A172 (cell line): Measurements from ENCODE around the gene IFT88. TPM values are rescaled to one million over a fixed set of nuclear protein-coding genes. Genes with fewer than 3 reads are reported as not detected.

ENCODE experiments used
- DNase-seq: peaks from one replicate; pipeline ENCODE4 v3.0.0-alpha.2; 2015; ENCODE audit warnings: low spot score
- total RNA-seq: library from RNA; depleted of rRNA; stranded (reverse); fragments of >200 nt; shearing (Covaris generic); gene quantifications from 2 replicates; pipeline ENCODE4 v1.2.3, GENCODE V29; 2014; rRNA removed

IFT88 gene, protein sequence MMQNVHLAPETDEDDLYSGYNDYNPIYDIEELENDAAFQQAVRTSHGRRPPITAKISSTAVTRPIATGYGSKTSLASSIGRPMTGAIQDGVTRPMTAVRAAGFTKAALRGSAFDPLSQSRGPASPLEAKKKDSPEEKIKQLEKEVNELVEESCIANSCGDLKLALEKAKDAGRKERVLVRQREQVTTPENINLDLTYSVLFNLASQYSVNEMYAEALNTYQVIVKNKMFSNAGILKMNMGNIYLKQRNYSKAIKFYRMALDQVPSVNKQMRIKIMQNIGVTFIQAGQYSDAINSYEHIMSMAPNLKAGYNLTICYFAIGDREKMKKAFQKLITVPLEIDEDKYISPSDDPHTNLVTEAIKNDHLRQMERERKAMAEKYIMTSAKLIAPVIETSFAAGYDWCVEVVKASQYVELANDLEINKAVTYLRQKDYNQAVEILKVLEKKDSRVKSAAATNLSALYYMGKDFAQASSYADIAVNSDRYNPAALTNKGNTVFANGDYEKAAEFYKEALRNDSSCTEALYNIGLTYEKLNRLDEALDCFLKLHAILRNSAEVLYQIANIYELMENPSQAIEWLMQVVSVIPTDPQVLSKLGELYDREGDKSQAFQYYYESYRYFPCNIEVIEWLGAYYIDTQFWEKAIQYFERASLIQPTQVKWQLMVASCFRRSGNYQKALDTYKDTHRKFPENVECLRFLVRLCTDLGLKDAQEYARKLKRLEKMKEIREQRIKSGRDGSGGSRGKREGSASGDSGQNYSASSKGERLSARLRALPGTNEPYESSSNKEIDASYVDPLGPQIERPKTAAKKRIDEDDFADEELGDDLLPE
- total RNA-seq, result 19.6 and 22.6 TPM in 2 replicates

DNA sequence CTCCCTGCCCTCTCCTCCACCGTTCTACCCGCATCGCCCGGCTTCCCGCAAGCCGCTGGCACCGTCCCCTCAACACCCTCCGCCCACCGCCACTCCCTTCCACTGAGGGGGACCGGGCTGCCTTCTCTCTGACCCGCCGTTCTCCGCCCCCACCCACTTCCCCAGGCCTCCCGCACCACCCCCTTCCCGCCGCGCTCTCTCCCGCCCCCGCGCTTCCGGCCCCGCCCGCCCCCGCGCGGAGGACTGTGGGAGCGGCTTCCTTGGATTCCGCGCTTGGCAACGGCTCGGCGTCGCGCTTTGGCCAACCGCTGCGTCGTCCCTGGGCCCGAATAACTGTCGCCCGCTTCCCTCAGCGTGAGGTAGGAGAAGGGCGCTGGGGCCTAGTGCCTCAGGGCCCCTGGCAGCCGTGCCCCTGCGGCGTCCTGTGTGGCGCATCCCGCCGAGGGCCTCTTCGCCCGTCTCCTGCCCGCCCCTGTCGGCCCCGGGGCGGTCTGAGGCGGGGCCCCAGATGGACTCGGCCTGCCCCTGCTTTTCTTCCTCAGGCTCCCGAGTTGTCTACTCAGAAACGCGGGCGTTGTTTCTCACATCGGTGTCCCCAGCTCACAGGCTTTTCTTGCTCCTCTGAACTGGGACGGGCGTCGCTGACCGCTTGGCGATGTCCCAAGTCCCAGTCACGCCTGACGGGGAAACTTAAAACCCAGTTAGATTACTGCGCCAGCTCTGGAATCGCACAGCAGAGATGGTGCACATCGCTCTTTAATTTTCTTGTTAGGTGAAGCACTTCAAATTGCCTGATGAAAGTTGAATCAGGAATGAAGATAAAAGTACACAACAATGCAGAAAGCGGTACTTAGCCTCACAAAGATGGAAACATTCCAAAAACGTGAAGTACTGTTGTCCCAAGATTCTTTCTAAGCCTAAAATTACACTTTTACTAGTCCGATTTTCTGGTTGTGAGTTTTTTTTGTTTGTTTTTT is at the start of gene IFT88:
Gene IFT88, plus strand, starts transcription at position 260 of the 977 bp plus-strand sequence. CDS start 7,229 bp downstream, outside the sequence.
- DNase-seq, result peak; percentile 70

GRCh38 chr13:20518660-20519100 is 48.3 kb upstream of the IFT88 start:
- no peak for DNase-seq

- DNase-seq, result no peak
These were observed 47.1 kb upstream of the IFT88 start for GRCh38 chr13:20519875-20520274.

DNA sequence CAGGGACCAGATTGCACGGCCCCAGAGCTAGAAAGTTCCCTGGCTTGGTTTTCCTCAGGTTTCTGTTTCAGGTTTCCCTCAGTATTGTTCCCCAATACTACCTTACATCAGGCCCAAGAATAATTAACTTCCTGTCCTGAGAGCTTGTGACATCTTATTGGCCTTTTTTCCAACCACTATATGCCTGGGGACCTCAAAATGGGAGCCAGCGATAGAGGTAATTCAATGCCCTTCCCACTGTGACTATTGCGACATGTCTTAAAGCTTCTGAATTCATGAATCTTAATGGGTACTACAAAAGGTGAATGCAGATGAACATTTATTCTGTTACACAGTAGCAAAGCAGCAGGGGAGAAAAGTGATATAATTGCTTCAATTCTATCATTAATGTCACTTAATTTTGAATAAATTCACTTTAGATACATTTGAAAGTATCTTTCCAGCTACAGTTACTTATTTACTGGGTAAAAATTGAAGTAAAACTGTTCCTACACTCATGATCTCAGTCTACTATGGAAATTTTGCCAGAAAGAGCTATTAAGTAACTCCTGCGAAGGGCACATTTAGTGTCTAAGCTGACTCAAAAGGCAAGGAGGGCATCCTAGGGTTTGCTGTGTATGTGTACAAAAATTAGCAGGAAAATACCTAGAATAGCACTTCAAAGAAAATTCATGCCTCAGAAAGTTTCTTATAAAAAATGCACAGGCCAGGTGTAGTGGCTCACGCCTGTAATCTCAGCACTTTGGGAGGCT is 45.4 kb upstream of the IFT88 start:
- no peak for DNase-seq

DNA sequence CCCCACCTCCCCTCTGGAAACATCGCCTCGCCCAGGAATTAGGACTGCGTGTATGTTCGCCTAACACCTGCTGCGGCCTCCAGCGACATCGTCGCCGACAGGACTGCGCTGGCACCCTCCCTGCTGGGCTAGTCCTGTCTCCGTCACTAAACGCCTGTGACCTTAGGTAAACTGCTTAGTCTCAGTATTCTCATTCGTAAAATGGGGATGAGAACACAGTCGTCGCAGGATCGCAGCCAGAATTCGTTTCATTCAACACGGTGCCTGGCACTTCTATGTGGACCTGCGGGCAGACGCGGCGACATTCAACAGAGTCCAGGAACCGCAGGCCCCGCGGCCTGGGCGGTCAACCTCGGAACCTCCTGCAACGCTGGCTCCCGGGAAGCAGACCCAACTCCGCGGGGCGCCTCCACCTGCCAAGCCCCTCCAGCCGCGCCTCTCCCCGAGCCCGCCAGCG is 41.8 kb upstream of the IFT88 start:
- no peak for DNase-seq

DNA sequence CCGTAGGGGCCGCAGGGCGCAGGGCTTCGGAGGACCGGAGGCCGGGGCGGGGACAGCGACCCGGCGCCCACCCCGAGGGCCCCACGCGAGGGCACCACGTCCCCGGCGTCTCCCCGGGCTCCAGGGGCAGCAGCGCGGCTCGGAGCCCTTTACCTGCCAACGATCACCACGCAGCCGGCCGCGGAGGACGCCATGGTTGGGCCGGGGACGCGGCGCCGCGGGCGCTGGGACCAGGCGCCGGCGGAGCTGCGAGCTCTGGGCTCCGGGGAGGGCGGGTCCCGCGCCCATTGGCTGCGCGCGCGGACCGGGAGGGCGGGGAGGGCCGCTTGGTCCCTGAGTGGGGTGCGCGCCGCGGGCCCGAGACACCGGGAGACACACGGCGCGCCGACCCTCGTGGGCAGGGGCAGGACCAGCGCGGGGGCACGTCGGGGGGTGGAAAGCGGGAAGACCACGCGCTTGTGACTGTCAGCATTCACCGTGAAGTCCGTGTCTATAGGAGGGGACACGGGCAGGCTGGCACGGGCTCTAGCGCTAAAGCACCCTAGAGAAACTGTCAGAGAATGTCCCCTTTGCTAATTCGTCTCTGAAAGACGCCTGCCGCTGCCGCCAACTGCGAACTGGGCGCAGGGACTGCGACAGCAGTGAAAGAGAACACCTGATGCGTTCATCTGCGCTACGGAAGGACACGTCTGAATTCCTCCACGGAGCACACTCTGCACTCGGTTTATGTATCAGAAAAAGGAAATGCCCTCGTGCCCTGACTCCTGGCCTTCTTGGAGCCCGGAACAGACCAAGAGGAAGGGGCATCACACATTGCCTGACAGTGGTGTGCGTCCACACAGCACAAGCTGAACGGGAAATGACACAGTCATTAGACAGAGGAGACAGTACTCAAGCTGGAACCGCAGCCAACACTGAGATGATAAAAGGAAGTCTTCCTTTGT is 41.1 kb upstream of the IFT88 start, which contains the start of gene CRYL1:
Gene CRYL1, minus strand, starts transcription at position 257 of the 944 bp plus-strand sequence. Its CDS starts 63 bp downstream, at position 194.
- peak; percentile 49 for DNase-seq

DNA sequence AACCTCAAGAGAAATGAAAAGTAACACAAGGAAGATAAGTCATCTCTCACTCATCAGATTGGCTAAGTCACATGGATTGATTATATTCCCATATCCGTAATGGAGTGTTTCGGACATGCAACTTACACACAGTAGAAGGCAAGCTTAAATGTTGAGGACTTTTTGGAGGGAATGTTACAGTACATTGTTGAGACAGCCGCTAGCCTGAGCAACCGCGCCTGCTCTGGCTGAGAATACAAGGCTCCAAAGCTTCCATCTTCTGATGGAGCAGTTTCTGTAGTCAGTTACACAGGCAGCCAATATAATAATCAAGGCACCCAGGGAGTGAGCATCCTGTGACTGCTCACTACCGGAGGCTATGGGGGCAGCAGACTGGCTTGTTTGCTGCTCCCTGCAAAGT is 40.3 kb upstream of the IFT88 start:
- no peak for DNase-seq

DNA sequence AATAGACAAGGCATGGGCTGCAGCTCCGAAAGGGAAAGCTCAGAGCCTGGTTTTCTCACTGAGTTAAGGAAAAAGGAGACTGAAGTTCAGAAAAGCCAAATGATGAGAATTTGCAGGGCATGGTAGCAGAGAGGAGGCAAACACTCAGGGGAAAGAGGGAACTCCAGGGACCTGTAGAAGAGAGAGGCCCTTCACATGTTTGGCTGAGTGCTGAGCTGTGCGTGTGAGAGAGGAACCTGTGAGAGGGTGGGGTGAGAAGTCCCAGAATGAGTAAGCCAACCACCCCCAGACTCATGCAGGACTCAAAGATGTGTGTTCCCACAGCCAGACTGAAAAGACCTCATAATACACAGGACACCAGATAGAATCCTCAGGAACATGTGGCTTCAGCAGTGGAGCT is 38.5 kb upstream of the IFT88 start:
- DNase-seq, result no peak

DNA sequence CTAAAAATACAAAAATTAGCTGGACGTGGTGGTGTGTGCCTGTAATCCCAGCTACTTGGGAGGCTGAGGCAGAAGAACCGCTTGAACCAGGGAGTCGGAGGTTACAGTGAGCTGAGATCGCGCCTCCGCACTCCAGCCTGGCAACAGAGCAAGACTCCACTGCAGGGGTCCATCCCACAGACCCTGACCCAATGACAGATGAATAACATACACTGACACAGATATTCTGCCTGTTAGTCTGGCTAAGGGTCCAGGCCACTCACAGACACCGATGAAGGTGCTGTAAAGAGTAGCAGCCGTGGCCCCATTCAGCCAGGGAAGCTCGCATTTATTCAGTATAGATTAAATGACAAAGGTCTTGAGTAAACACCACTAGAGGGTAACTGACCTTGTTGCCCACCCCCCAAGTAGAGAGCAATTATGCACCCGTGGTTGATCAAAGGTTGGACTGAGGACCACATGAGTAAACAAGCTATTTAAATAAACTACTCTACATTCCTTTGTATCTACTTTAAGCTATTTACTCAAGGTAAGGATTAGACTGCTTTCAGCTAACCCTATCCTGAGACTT is 32.8 kb upstream of the IFT88 start:
- DNase-seq, result no peak

DNA sequence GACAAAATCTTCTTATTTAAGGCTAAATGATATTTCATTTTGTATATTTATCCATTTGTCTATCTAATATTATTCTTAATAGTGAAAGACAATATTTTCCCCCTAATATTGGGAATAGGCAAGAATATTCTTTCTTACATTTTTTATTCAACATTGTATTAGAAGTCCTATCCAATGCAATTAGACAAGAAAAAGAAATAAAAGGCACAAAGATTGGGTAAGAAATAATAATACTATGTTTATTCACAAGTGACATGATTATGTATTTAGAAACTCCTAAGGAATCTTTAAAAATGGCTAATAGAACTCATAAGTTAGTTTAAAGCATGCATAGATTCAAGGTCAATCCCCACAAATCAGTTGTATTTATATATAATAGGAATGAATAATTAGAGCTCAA is 30.0 kb upstream of the IFT88 start:
- no peak for DNase-seq

- no peak for DNase-seq
These were observed 22.6 kb upstream of the IFT88 start for GRCh38 chr13:20544201-20544923.

- DNase-seq, result no peak
These were observed 20.4 kb upstream of the IFT88 start for GRCh38 chr13:20546556-20546955.

- DNase-seq, result no peak
These were observed 19.5 kb upstream of the IFT88 start for GRCh38 chr13:20547479-20547908.

DNA sequence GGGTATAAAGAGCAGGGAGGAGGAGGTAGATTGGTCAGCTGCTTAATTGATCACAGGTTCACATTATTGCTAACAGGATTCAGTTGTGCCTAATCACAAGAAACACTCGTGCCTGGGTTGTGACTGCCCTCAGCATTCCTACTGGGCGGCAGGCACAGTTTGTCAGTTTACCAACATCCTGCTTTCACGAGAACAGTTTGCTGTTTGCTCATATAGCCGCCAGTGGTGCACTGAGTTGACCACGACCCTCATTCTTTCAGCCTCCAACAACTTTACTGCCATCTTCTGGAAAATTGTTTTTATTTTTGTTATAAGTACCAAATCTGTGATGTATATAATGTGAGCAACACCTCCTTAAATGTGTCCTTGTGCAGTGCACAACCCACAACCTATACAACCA is 16.2 kb upstream of the IFT88 start:
- no peak for DNase-seq

DNA sequence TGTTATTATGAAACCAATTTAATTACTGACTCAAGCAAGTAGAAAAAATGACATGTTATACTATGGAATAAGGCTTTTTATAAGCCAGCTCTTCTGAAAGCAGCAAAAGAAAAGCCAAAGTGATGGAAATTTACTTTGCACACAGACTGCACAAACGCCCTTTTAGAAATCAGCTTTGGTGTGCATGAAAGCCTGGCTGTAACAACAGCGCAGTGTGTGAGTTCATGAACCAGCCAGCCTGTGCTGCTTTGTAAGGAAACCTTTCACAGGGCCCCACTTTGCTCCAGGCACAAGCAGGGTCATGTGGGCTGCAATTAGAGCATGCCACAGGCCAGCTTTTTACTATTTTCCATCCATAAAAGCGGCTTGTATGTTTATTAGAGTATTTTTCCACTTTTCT is 13.6 kb upstream of the IFT88 start:
- DNase-seq, result no peak

- no peak for DNase-seq
These were observed 8.0 kb upstream of the IFT88 start for GRCh38 chr13:20558982-20559381.

DNA sequence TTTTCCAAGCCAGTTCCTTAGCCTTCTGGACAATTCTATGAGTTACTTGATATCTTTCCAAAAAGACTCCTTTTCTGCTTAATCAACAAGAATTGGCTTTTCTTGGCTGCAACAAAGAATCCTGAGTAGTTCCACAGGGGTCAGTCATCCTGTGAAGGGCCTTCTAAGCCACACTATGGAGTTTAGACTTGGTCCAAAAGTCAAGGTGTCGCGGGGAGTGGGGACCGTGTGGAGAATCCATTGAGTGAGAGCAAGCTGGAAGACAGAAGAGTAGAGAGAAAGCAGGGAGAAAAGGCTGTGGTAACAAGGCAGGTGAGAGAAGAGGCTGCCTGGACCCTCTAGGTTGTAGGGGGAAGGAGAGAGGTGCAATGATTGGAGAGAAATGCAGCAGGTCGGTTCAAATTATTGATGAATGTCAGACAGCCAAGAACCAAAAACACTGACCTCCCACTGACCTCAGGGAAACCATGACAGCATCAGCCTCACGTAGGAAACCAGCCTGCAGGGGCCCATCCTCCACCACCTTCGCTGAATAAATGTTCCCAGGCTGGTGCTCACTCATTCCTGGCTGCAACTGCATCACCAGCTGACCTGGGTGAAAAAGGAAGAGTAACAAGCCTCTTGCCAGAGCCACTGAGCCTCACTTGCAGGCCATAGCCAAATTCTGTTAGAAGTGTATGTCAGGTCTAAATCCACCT is 7.1 kb upstream of the IFT88 start:
- no peak for DNase-seq

DNA sequence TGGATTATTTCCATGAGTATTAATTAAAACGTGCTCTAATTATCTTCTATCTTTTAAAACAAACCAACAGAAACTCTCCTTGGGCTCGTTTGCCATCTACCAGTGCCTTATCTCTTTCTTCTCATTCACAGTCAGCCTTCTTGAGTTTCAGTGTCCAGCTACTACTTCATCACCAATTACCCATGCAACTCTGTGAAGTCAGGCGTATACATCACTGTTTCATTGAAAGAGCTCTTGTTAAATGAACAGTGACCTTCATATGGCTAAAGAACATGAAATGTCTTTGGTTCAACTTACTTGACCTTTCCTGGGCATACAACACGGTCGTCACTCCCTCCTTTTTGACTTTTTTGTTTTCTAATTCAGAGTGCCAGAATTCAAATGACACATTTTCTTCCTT is 5.2 kb upstream of the IFT88 start:
- DNase-seq, result no peak
